Endothelial cell of umbilical vein (primary cell): ENCODE data around the gene NCKAP5. TPM values are rescaled to one million over a fixed set of nuclear protein-coding genes. Genes with fewer than 3 reads are reported as not detected.

ENCODE experiments used
- BruUV-seq: library from RNA; stranded (reverse); fragments of 400-500 nt; replicated peaks from 2 replicates; lab custom pipeline; 2021; lab: Mats Ljungman, UMichigan
- CTCF ChIA-PET: fragments of 300-600, 350-600 bp; sonication (Branson Sonifier 250); formaldehyde crosslinking; loops from one replicate; lab custom pipeline; 2021; ENCODE audit warnings: antibody characterized with exemption, inconsistent platforms; lab: Charles Lee
- POLR2A ChIA-PET: fragments of 300-600, 350-600 bp; sonication (Branson Sonifier 250); formaldehyde crosslinking; loops from one replicate; lab custom pipeline; 2021; ENCODE audit warnings: antibody characterized with exemption, inconsistent platforms; lab: Charles Lee
- DNase-seq: peaks from one replicate; pipeline ENCODE4 v3.0.0-alpha.2; 2011; ENCODE audit warnings: low read depth, low spot score
- FAIRE-seq: peaks from 2 replicates; lab custom pipeline; 2011; peaks lifted over from hg19 to GRCh38; lab: Jason Lieb, UNC
- H2AFZ ChIP-seq: 2 replicates; pipeline ENCODE4 v1.6.0; 2012; ENCODE audit warnings: low read depth, low read length, control low read depth, inconsistent platforms
- H3K27ac ChIP-seq: 2 replicates; pipeline ENCODE4 v1.5.1; 2011; ENCODE audit warnings: low read depth, mild to moderate bottlenecking, control low read depth, low read length, moderate library complexity; ENCODE audit not compliant: insufficient read depth
- H3K27me3 ChIP-seq, 2 experiments: 2 replicates each; pipeline versions ENCODE4 v1.6.0 to v1.6.1; 2011; ENCODE audit warnings: low read length in 2 of 2, mixed read lengths in 1 of 2; ENCODE audit not compliant: control insufficient read depth in 2 of 2, insufficient read depth in 2 of 2
- H3K36me3 ChIP-seq, 2 experiments: 2 replicates in 1 of 2; 3 replicates in 1 of 2; pipeline ENCODE4 v1.5.1; 2011; ENCODE audit warnings: low read length in 2 of 2, mild to moderate bottlenecking in 1 of 2, moderate library complexity in 1 of 2; ENCODE audit not compliant: control insufficient read depth in 2 of 2, insufficient read depth in 2 of 2; ENCODE audit errors: extremely low read depth in 1 of 2
- H3K4me1 ChIP-seq: 3 replicates; pipeline ENCODE4 v1.5.1; 2011; ENCODE audit warnings: mild to moderate bottlenecking, low read length; ENCODE audit not compliant: control insufficient read depth, insufficient read depth; ENCODE audit errors: extremely low read depth
- H3K4me2 ChIP-seq: 2 replicates; pipeline ENCODE4 v1.6.1; 2011; ENCODE audit warnings: low read length, control low read depth, mixed read lengths; ENCODE audit not compliant: insufficient read depth
- H3K4me3 ChIP-seq, 3 experiments: fragments of 200-600 bp in 1 of 3; sonication (generic), shearing (Covaris generic) in 1 of 3; replicated peaks in 1 of 3; 2 replicates each; pipeline ENCODE4 v1.5.1; 2011 to 2016; ENCODE audit warnings: control low read depth in 3 of 3, low read length in 3 of 3, mild to moderate bottlenecking in 2 of 3, inconsistent platforms in 1 of 3, low read depth in 1 of 3, moderate library complexity in 1 of 3; ENCODE audit not compliant: insufficient read depth in 1 of 3
- H3K79me2 ChIP-seq: 2 replicates; pipeline ENCODE4 v1.6.0; 2012; ENCODE audit warnings: low read length, inconsistent platforms; ENCODE audit not compliant: control insufficient read depth, insufficient read depth
- H3K9ac ChIP-seq: replicated peaks from 2 replicates; pipeline ENCODE3; 2011; ENCODE audit warnings: low read length, control low read depth; ENCODE audit not compliant: insufficient read depth; ENCODE audit errors: extremely low read depth
- H3K9me1 ChIP-seq: replicated peaks from 3 replicates; pipeline ENCODE4 v1.6.0; 2011; ENCODE audit warnings: mild to moderate bottlenecking, low read length; ENCODE audit not compliant: control insufficient read depth, insufficient read depth; ENCODE audit errors: extremely low read depth
- H3K9me3 ChIP-seq: replicated peaks from 2 replicates; pipeline ENCODE4 v1.5.1; 2012; ENCODE audit warnings: low read length, inconsistent platforms; ENCODE audit not compliant: control insufficient read depth, insufficient read depth
- H4K20me1 ChIP-seq: replicated peaks from 2 replicates; pipeline ENCODE3; 2011; ENCODE audit warnings: mild to moderate bottlenecking, low read length; ENCODE audit not compliant: control insufficient read depth, insufficient read depth; ENCODE audit errors: extremely low read depth
- EZH2 ChIP-seq: IDR thresholded peaks from 2 replicates; pipeline ENCODE4 v1.6.1; 2012; ENCODE audit warnings: borderline replicate concordance, low read depth, mild to moderate bottlenecking, moderate library complexity, low read length, inconsistent platforms; ENCODE audit not compliant: severe bottlenecking
- FOS ChIP-seq: IDR thresholded peaks from 2 replicates; pipeline ENCODE4 v1.6.1; 2011; ENCODE audit warnings: mild to moderate bottlenecking, low read length, moderate library complexity, borderline replicate concordance; ENCODE audit not compliant: insufficient read depth
- GATA2 ChIP-seq: IDR thresholded peaks from 2 replicates; pipeline ENCODE4 v1.7.0; 2011; ENCODE audit warnings: low read depth, mild to moderate bottlenecking, moderate library complexity, mixed read lengths, low read length; ENCODE audit not compliant: insufficient read length, insufficient read depth
- JUN ChIP-seq: IDR thresholded peaks from 2 replicates; pipeline ENCODE4 v1.6.1; 2011; ENCODE audit warnings: borderline replicate concordance, low read depth; ENCODE audit not compliant: insufficient read length, insufficient read depth
- MYC ChIP-seq: IDR thresholded peaks from one replicate; pipeline ENCODE4 v1.6.1; 2011; ENCODE audit warnings: mild to moderate bottlenecking, low read depth, low read length
- POLR2A ChIP-seq: IDR thresholded peaks from 2 replicates; pipeline ENCODE4 v1.6.1; 2012; ENCODE audit warnings: low read depth, mild to moderate bottlenecking, control low read depth, low read length
- POLR2AphosphoS5 ChIP-seq: IDR thresholded peaks from 2 replicates; pipeline ENCODE4 v1.6.1; 2012; ENCODE audit warnings: low read depth, mild to moderate bottlenecking, control low read depth, low read length, moderate library complexity; ENCODE audit not compliant: insufficient read depth
- dilution Hi-C: fragments of 300-500 bp; cut with MboI; formaldehyde crosslinking; loops from one replicate; pipeline ENCODE4 v1.15.0; 2019; ENCODE audit warnings: low sequenced_read_pairs; ENCODE audit not compliant: extremely low pct_ligation_motif_present
- intact Hi-C: fragments of 100-400 bp; cut with micrococcal nuclease; formaldehyde crosslinking; loops from one replicate; pipeline ENCODE4 v1.10.0; 2022
- polyA plus RNA-seq, 4 experiments: library from polyadenylated mRNA; depleted of rRNA in 3 of 4; stranded (reverse) in 3 of 4; unstranded in 1 of 4; fragments of >200 nt; gene quantifications; 2 replicates each; pipeline versions ENCODE4 v1.2.1 to v1.2.3, GENCODE V29; 2011 to 2012; ENCODE audit warnings: missing spikeins in 1 of 4
- total RNA-seq: library from RNA; stranded (reverse); gene quantifications from 2 replicates; pipeline ENCODE4 v1.2.3, GENCODE V29; 2021
- TF ChIP-seq, protein P1 (sequence below), 2 donors: IDR thresholded peaks; 1 replicate in 1 of 2; 2 replicates in 1 of 2; pipeline ENCODE4 v1.5.1; 2011; ENCODE audit warnings: low read length in 2 of 2, mild to moderate bottlenecking in 2 of 2, moderate library complexity in 2 of 2, control low read depth in 1 of 2, inconsistent platforms in 1 of 2, low read depth in 1 of 2; ENCODE audit not compliant: insufficient read depth in 1 of 2; ENCODE audit errors: extremely low read depth in 1 of 2
- TF ChIP-seq, protein P2 (sequence below): IDR thresholded peaks from 2 replicates; pipeline ENCODE4 v1.6.1; 2011; ENCODE audit not compliant: insufficient read depth, insufficient read length

Gene NCKAP5
- total and polyA plus RNA-seq, 2 donors (not counting 3 experiments of a cell fraction or from before 2014, with no cell fraction given) = 0.47 to 3.3 TPM

DNA sequence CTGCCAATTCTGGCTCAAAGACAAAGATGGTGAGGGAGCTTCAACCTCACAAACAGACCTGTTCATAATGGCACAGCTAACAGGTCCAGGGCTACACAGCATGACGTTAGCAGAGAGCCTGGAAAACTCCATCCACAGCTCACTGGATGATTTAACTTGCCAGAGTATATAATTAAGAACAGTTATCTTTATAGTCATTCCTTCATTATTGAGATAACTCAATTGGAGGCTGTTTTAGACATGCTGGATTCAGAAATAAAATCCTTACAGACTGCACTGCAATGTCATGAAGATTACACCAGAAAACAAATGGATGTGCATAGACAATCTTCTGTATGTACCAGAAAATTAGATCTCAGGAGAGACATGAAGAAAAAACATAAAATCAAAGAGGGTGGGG is 843.1 kb downstream of the NCKAP5 start:
- H3K79me2 ChIP-seq = no peaks in the 10 kb centered on the region
- no peak for TF ChIP-seq MYC
- TF ChIP-seq POLR2AphosphoS5 = no peak
- no peak for TF ChIP-seq EZH2
- no peak for TF ChIP-seq JUN
- TF ChIP-seq POLR2A = no peak
- TF ChIP-seq FOS = no peak

DNA sequence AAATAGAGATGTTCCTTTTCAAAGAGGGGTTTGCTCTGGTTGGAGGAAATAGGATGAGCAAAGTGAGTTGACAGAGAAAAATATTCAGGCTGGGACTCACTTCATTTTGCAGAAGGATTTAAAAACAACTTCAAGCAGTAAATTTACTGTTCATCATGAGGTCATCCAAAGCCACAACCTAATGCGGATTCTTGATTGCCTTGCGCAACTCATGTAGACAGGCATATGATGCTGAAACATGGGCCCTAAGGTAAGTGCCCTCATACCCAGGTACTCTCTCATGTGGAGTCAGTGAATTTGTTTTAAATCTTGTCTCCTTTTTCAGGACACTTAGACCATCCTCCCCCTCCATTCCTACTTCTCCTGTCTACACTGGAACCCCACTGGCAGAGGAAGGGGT is 846.3 kb downstream of the NCKAP5 start:
- FAIRE-seq (no peak), DNase-seq (no peak)
- BruUV-seq = no TSS peak
- no peaks in the 10 kb centered on the region for H4K20me1 ChIP-seq
- no peak overlapping the region for H3K9ac ChIP-seq
- H3K36me3 ChIP-seq = no peaks in the 10 kb centered on the region
- ChIA-PET CTCF (no interaction called here), POLR2A (no interaction called here)
- no peak overlapping the region for H3K4me2 ChIP-seq
- no peaks in the 10 kb centered on the region for H3K9me1 ChIP-seq
- H3K4me1 ChIP-seq = no peaks in the 10 kb centered on the region
- H3K9me3 ChIP-seq = no peaks in the 10 kb centered on the region
- dilution Hi-C loops = no loop called here
- no peak overlapping the region for H3K27ac ChIP-seq
- no peak for TF ChIP-seq GATA2
- no peak for TF ChIP-seq EZH2
- TF ChIP-seq, protein P1, sequence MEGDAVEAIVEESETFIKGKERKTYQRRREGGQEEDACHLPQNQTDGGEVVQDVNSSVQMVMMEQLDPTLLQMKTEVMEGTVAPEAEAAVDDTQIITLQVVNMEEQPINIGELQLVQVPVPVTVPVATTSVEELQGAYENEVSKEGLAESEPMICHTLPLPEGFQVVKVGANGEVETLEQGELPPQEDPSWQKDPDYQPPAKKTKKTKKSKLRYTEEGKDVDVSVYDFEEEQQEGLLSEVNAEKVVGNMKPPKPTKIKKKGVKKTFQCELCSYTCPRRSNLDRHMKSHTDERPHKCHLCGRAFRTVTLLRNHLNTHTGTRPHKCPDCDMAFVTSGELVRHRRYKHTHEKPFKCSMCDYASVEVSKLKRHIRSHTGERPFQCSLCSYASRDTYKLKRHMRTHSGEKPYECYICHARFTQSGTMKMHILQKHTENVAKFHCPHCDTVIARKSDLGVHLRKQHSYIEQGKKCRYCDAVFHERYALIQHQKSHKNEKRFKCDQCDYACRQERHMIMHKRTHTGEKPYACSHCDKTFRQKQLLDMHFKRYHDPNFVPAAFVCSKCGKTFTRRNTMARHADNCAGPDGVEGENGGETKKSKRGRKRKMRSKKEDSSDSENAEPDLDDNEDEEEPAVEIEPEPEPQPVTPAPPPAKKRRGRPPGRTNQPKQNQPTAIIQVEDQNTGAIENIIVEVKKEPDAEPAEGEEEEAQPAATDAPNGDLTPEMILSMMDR (IDR thresholded peaks at IDR 0.05; ENCODE audit: extremely low read depth in 1 of 2, insufficient read depth in 1 of 2, low read depth in 1 of 2, low read length in 2 of 2) = no peak
- TF ChIP-seq, protein P2, sequence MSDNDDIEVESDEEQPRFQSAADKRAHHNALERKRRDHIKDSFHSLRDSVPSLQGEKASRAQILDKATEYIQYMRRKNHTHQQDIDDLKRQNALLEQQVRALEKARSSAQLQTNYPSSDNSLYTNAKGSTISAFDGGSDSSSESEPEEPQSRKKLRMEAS = no peak
- TF ChIP-seq POLR2AphosphoS5 = no peak
- TF ChIP-seq POLR2A = no peak
- no peak for TF ChIP-seq MYC
- H3K4me3 ChIP-seq = no peak overlapping the region
- no peak overlapping the region for H2AFZ ChIP-seq
- no peaks in the 10 kb centered on the region for H3K79me2 ChIP-seq
- intact Hi-C loops = no loop called here
- H3K27me3 ChIP-seq = no peaks in the 10 kb centered on the region

More for the DNA sequence above, 843.1 kb downstream of the NCKAP5 start:
- intact Hi-C loops = no loop called here
- Histone ChIP-seq H3K4me3 (no peak overlapping the region), H3K9ac (no peak overlapping the region), H2AFZ (no peak overlapping the region), H3K27me3 (no peaks in the 10 kb centered on the region), H3K36me3 (no peaks in the 10 kb centered on the region), H4K20me1 (no peaks in the 10 kb centered on the region), H3K9me3 (no peaks in the 10 kb centered on the region), H3K4me1 (no peaks in the 10 kb centered on the region), H3K27ac (no peak overlapping the region), H3K4me2 (no peak overlapping the region), H3K9me1 (no peaks in the 10 kb centered on the region)
- dilution Hi-C loops = no loop called here
- no TSS peak for BruUV-seq
- ChIA-PET POLR2A (no interaction called here), CTCF (no interaction called here)
- no peak for DNase-seq
- FAIRE-seq = no peak
